GM18505 (cell line): ENCODE measurements around the gene LIPK.

Experiments
- ATAC-seq: cut with Tn5 transposase; IDR thresholded peaks from one replicate; pipeline ENCODE4 v1.9.1; 2021; ENCODE audit not compliant: unreplicated experiment
- POLR2A ChIP-seq: IDR thresholded peaks from 4 replicates; pipeline ENCODE4 v1.6.1; 2011; ENCODE audit warnings: borderline replicate concordance; ENCODE audit not compliant: insufficient read depth, insufficient read length; ENCODE audit errors: extremely low read depth

The LIPK gene

GRCh38 chr10:88783724-88784123 lies 77.7 kb downstream of the LIPK start:
- no peak for TF ChIP-seq POLR2A
- ATAC-seq: no peak

DNA sequence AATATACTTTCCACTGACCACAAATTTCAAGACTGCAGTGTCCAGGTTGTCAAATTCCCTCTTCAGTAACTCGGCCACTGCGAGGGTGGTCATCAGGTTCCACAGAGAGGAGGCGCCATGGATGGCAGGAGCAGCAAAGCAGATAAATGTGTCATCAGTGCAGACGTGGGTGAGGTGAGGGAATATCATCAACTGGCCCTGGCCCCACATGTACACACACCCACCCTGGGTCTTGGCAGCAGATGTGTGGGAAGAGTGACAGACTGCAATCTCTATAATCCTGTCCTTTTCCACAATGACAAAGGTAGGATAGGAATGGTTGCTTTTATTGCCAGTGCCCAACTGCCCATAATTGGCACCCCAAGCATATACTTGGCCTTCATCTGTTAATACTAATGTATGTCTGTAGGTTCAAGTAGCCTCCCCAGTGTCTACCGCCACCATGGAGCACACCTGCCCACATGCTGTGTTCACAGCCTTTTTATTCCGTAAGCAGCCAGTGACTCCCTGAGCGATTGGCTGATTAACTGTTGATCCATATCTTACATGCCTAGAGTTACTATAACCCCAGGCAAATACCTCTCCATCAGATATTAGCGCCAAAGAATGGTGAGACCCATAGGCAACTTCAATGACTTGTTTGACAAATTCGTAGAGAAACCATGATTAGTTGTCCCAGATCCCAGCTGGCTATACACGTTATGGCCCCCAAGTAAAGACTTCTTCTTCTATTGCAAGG lies 80.2 kb downstream of the LIPK start:
- TF ChIP-seq POLR2A: no peak
- ATAC-seq: no peak

GRCh38 chr10:88787463-88787862 lies 81.4 kb downstream of the LIPK start:
- ATAC-seq: no peak
- no peak for TF ChIP-seq POLR2A

DNA sequence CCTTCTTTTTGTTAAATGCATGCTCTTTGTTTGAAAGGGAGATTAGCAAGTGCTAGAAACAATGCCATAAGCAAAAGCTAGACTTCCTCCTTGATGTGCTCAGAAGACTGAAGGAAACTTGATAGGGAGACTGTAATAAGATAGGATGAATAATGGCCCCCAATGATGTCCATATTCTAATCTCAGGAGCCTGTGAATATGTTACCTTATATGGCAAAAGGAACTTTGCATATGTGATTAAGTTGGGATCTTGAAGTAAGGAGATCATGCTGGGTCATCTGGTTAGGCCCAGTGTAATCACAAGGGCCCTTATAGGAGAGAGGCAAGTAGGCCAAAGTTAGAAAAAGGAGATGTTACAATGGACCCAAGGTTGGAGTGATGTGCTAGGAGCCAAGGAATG lies 82.9 kb downstream of the LIPK start:
- no peak for ATAC-seq

GRCh38 chr10:88791924-88792323 lies 85.9 kb downstream of the LIPK start:
- TF ChIP-seq POLR2A: no peak
- no peak for ATAC-seq

More for the DNA sequence above, 82.9 kb downstream of the LIPK start:
- no peak for TF ChIP-seq POLR2A

- no peak for ATAC-seq
- TF ChIP-seq POLR2A: no peak
Measured at GRCh38 chr10:88792661-88793060, 86.6 kb downstream of the LIPK start.

- no peak for TF ChIP-seq POLR2A
- ATAC-seq: no peak
Measured at GRCh38 chr10:88793712-88794299, 87.8 kb downstream of the LIPK start.

DNA sequence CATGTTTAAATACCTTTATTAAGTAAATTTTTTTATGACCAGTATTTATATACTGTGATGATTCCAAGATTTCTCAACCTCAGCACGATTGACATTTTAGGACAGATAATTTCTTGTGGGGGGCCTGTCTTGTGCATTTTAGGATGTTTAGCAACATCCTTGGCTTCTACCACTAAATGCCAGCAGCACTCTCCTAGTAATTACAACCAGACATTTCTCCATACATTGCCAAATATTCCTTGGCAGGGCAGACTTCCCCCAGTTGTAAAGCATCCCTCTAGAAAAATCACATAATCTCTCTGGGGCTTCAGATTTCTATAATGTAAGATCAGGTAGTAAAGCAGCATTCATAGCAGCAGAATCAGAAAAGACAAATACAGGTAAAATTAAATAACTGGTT lies 88.7 kb downstream of the LIPK start:
- no peak for ATAC-seq
- no peak for TF ChIP-seq POLR2A

DNA sequence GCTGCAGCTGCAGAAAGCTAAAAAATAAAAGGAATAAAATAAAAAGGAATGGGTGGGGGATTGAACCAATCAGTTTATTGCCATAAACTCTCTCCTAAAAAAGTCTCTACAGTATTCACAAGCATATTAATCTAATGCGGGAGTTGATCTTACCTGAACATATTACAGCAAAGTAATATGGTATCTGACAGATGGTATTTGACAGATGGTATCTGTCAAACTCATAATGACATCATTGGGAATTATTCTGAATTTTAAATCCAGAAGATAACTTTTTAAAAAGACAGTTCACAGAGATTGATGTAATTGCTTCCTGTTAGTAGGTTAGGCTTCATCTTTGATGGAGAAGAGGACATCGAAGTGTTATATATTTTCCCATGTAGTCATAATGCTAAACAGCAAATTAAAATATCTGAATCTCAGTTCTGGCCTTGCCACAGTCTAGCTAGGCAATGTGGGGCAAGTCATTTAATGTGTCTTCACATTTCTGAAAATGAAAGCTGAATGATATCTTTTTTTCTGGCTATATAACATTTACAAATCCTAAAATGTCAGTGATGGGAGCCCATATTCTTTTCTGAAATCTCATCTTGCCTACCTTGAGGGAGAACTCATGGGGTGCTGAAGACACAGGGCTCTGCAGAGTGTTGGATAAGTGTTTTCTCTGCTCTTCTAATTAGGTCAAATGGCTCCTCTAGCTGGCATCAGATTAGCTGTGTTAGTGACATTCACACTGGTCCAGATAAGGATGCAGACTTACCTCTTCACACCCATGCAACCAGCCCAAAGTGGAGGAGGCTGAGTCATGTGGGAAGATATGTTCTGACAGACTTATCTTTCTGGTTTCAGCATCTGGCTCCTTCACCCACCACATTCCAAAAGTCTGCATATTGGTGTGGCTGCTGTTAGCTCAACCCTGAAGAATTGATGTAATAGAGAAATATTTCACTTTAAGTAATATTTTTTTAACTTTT lies 94.4 kb downstream of the LIPK start:
- TF ChIP-seq POLR2A: no peak
- no peak for ATAC-seq
